ENCODE results near the gene CCDC102A. TPM values are rescaled to one million over a fixed set of nuclear protein-coding genes. Genes with fewer than 3 reads are reported as not detected.
A peak's percentile ranks its signal among the peaks of the same experiment; 100 is the strongest.

Gene CCDC102A
- total RNA-seq, 1 donor from 2014 or later: 6.4 TPM

- no peak for TF ChIP-seq CTCF (conservative IDR thresholded peaks at IDR 0.05)
- Mint-ChIP-seq H3K27me3 (ENCODE audit: low read depth) (no peaks in the 10 kb centered on the region), H3K4me1 (no peaks in the 10 kb centered on the region), H3K27ac (ENCODE audit: unreplicated experiment) (no peak overlapping the region), H3K36me3 (ENCODE audit: low read depth) (no peaks in the 10 kb centered on the region), H3K4me3 (no peak overlapping the region), H3K9me3 (no peaks in the 10 kb centered on the region)
- no peak for DNase-seq (ENCODE audit: low read depth, low spot score)
These were observed 7.8 kb upstream of the CCDC102A start for GRCh38 chr16:57544124-57544653.

GRCh38 chr16:57541754-57542435, 5.5 kb upstream of the CCDC102A start:
- Mint-ChIP-seq H3K9me3 (no peaks in the 10 kb centered on the region), H3K27me3 (ENCODE audit: low read depth) (peaks cover 14% of the 10 kb centered on the region), H3K36me3 (ENCODE audit: low read depth) (no peaks in the 10 kb centered on the region), H3K4me1 (peaks cover 9% of the 10 kb centered on the region), H3K27ac (ENCODE audit: unreplicated experiment) (no peak overlapping the region), H3K4me3 (peak overlapping the region; percentile 24)
- DNase-seq (ENCODE audit: low read depth, low spot score): no peak
- no peak for TF ChIP-seq CTCF (conservative IDR thresholded peaks at IDR 0.05)

GRCh38 chr16:57540906-57541753, 4.8 kb upstream of the CCDC102A start:
- Mint-ChIP-seq H3K4me3 (no peak overlapping the region), H3K9me3 (no peaks in the 10 kb centered on the region), H3K4me1 (peaks cover 9% of the 10 kb centered on the region), H3K27me3 (ENCODE audit: low read depth) (peaks cover 15% of the 10 kb centered on the region), H3K36me3 (ENCODE audit: low read depth) (no peaks in the 10 kb centered on the region), H3K27ac (ENCODE audit: unreplicated experiment) (no peak overlapping the region)
- DNase-seq (ENCODE audit: low read depth, low spot score): no peak
- TF ChIP-seq CTCF (conservative IDR thresholded peaks at IDR 0.05): no peak

- no peak for TF ChIP-seq CTCF (conservative IDR thresholded peaks at IDR 0.05)
- H3K27ac Mint-ChIP-seq (ENCODE audit: unreplicated experiment): no peak overlapping the region
- H3K4me1 Mint-ChIP-seq: peaks cover 9% of the 10 kb centered on the region
- peaks cover 15% of the 10 kb centered on the region for H3K27me3 Mint-ChIP-seq (ENCODE audit: low read depth)
- no peaks in the 10 kb centered on the region for H3K9me3 Mint-ChIP-seq
- no peaks in the 10 kb centered on the region for H3K36me3 Mint-ChIP-seq (ENCODE audit: low read depth)
- no peak for DNase-seq (ENCODE audit: low read depth, low spot score)
- H3K4me3 Mint-ChIP-seq: no peak overlapping the region
These were observed 4.0 kb upstream of the CCDC102A start for GRCh38 chr16:57540387-57540786.

- Mint-ChIP-seq H3K4me1 (peaks cover 14% of the 10 kb centered on the region), H3K36me3 (ENCODE audit: low read depth) (no peaks in the 10 kb centered on the region), H3K9me3 (no peaks in the 10 kb centered on the region), H3K27ac (ENCODE audit: unreplicated experiment) (no peak overlapping the region), H3K4me3 (peak overlapping the region; percentile 76), H3K27me3 (ENCODE audit: low read depth) (peaks cover 17% of the 10 kb centered on the region)
- DNase-seq (ENCODE audit: low read depth, low spot score): no peak
- no peak for TF ChIP-seq CTCF (conservative IDR thresholded peaks at IDR 0.05)
These were observed 2.9 kb upstream of the CCDC102A start for GRCh38 chr16:57539072-57539796.
